ENCODE measurements around the gene HDHD3.

HDHD3 gene

GRCh38 chr9:113337714-113338113 lies 39.1 kb downstream of the HDHD3 start:
- DNase-seq (ENCODE audit: low read depth in 1 of 2, low spot score in 1 of 2) = no peak

GRCh38 chr9:113331780-113332179 lies 45.0 kb downstream of the HDHD3 start:
- no peak for DNase-seq (ENCODE audit: low read depth in 1 of 2, low spot score in 1 of 2)

- DNase-seq (ENCODE audit: low read depth in 1 of 2, low spot score in 1 of 2) = no peak
These were observed 48.6 kb downstream of the HDHD3 start for GRCh38 chr9:113328045-113328782.

- no peak for DNase-seq (ENCODE audit: low read depth in 1 of 2, low spot score in 1 of 2)
These were observed 50.6 kb downstream of the HDHD3 start for GRCh38 chr9:113326230-113326629.

Measured in stimulated activated CD4-positive, alpha-beta T cell treated with anti-CD3 and anti-CD28 coated beads, Interleukin-15, amount 100 ng/mL, for 1 hour (primary cell).